GM21515 (cell line): ENCODE measurements around the gene RPL15.
A peak's percentile ranks its signal among the peaks of the same experiment; 100 is the strongest.
"Not testable (repeated sequence)": the region's sequence is repeated elsewhere in the genome, so short reads cannot be mapped to it uniquely, and the experiment has no call there.

Source experiments
- ATAC-seq: cut with Tn5 transposase; IDR thresholded peaks from one replicate; pipeline ENCODE4 v1.9.1; 2021; ENCODE audit not compliant: unreplicated experiment

Gene RPL15

GRCh38 chr3:23916886-23917678 lies at the start of gene RPL15, which contains the start of gene NKIRAS1:
Gene RPL15, plus strand, starts transcription at chr3:23917132. Its CDS starts 728 bp downstream, at chr3:23917860.
Gene NKIRAS1, minus strand, starts transcription at chr3:23916990. Its CDS starts 6,086 bp downstream, at chr3:23910904.
- peak; percentile 94 for ATAC-seq

- ATAC-seq, result no peak
Measured at GRCh38 chr3:23867400-23867799, 49.5 kb upstream of the RPL15 start.

GRCh38 chr3:23867838-23868237 lies 49.1 kb upstream of the RPL15 start:
- no peak for ATAC-seq

- no peak for ATAC-seq
Measured at GRCh38 chr3:23869977-23870662, 46.8 kb upstream of the RPL15 start.

- ATAC-seq, result not testable (repeated sequence)
Measured at GRCh38 chr3:23870663-23871043, 46.3 kb upstream of the RPL15 start.

GRCh38 chr3:23871361-23871760 lies 45.6 kb upstream of the RPL15 start:
- ATAC-seq, result not testable (repeated sequence)

GRCh38 chr3:23872330-23872729 lies 44.6 kb upstream of the RPL15 start:
- ATAC-seq, result no peak

GRCh38 chr3:23873941-23874340 lies 43.0 kb upstream of the RPL15 start:
- ATAC-seq, result no peak

GRCh38 chr3:23874359-23875112 lies 42.4 kb upstream of the RPL15 start:
- no peak for ATAC-seq

GRCh38 chr3:23875113-23875725 lies 41.7 kb upstream of the RPL15 start:
- no peak for ATAC-seq

- no peak for ATAC-seq
Measured at GRCh38 chr3:23876923-23877322, 40.0 kb upstream of the RPL15 start.

- ATAC-seq, result no peak
Measured at GRCh38 chr3:23877329-23877980, 39.5 kb upstream of the RPL15 start.

- no peak for ATAC-seq
Measured at GRCh38 chr3:23879485-23879884, 37.4 kb upstream of the RPL15 start.

GRCh38 chr3:23880703-23881339 lies 36.1 kb upstream of the RPL15 start:
- ATAC-seq, result no peak

- not testable (repeated sequence) for ATAC-seq
Measured at GRCh38 chr3:23881993-23882392, 34.9 kb upstream of the RPL15 start.

- ATAC-seq, result no peak
Measured at GRCh38 chr3:23882487-23882918, 34.4 kb upstream of the RPL15 start.

GRCh38 chr3:23884481-23884880 lies 32.5 kb upstream of the RPL15 start:
- no peak for ATAC-seq

- no peak for ATAC-seq
Measured at GRCh38 chr3:23885210-23885609, 31.7 kb upstream of the RPL15 start.

- no peak for ATAC-seq
Measured at GRCh38 chr3:23886311-23886710, 30.6 kb upstream of the RPL15 start.

- no peak for ATAC-seq
Measured at GRCh38 chr3:23888617-23889228, 28.2 kb upstream of the RPL15 start.
